Measurements from ENCODE around the gene PRKCE. TPM values are rescaled to one million over a fixed set of nuclear protein-coding genes. Genes with fewer than 3 reads are reported as not detected.
A peak's percentile ranks its signal among the peaks of the same experiment; 100 is the strongest.

Gene PRKCE
- total RNA-seq, 1 donor, result 12.5 TPM

DNA sequence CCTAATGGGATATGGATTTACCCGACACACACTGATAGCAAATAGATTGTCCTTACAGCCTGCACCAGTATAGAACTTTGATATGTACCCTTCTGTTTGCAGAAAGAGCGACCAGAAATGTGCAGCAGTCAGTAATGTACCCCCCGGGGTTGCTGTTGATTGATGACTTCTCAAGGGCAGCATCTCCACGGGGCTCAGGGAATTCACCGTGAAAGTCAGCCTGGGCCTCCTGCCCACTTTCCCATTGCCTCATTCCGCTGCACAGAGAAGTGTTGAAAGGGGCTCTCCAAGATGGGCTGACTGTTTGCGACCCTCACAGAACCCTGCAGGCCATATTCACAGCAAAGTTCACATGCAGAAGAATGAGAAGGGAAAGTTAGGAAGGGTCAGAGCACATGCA, 241.3 kb downstream of the PRKCE start:
- TF ChIP-seq CTCF (IDR thresholded peaks at IDR 0.05; ENCODE audit: insufficient read depth, low read length), result no peak
- no peak overlapping the region for H3K4me3 ChIP-seq (ENCODE audit: low read depth, low read length)
- DNase-seq (ENCODE audit: low read depth), result peak; percentile 52

- TF ChIP-seq CTCF (IDR thresholded peaks at IDR 0.05; ENCODE audit: insufficient read depth, low read length), result no peak
- no peak for DNase-seq (ENCODE audit: low read depth)
- no peak overlapping the region for H3K4me3 ChIP-seq (ENCODE audit: low read depth, low read length)
Observed at GRCh38 chr2:45894211-45894610, 242.7 kb downstream of the PRKCE start.

DNA sequence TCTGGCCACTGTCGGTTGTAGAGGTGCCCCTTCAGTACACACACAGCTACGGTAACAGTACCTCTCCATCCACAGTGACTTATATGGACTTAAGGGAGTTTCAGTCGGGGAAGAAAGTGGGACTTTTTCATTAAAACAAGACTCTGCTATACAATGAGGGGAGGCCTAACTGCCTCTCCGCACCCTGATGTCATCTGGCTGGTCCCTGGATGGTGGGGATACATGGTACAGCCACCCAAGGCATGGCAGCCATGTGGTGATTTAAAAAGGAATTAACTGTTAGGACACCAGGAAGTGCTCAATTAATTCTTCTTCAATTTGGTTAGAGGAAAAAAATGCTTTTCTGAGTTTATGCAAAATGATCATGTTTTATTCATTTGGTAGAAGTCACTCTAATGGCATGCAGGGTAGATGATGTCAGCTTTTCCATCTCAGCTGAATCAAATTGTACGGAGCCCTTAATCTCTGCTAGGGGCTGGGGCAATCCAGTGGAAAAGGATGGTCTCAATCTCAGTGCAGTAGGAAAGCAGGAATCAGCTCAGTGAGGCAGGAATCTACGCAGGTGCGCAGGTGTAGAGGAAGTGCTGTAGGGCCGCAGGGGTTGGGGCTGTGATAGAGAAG, 243.9 kb downstream of the PRKCE start:
- DNase-seq (ENCODE audit: low read depth), result peak; percentile 49
- TF ChIP-seq CTCF (IDR thresholded peaks at IDR 0.05; ENCODE audit: insufficient read depth, low read length), result no peak
- H3K4me3 ChIP-seq (ENCODE audit: low read depth, low read length), result no peak overlapping the region

- TF ChIP-seq CTCF (IDR thresholded peaks at IDR 0.05; ENCODE audit: insufficient read depth, low read length), result no peak
- no peak for DNase-seq (ENCODE audit: low read depth)
- H3K4me3 ChIP-seq (ENCODE audit: low read depth, low read length), result no peak overlapping the region
Observed at GRCh38 chr2:45896311-45896710, 244.8 kb downstream of the PRKCE start.

- TF ChIP-seq CTCF (IDR thresholded peaks at IDR 0.05; ENCODE audit: insufficient read depth, low read length), result no peak
- no peak overlapping the region for H3K4me3 ChIP-seq (ENCODE audit: low read depth, low read length)
- DNase-seq (ENCODE audit: low read depth), result no peak
Observed at GRCh38 chr2:45897842-45898241, 246.4 kb downstream of the PRKCE start.

GRCh38 chr2:45898819-45899218, 247.3 kb downstream of the PRKCE start:
- H3K4me3 ChIP-seq (ENCODE audit: low read depth, low read length), result no peak overlapping the region
- no peak for TF ChIP-seq CTCF (IDR thresholded peaks at IDR 0.05; ENCODE audit: insufficient read depth, low read length)
- peak; percentile 46 for DNase-seq (ENCODE audit: low read depth)

- TF ChIP-seq CTCF (IDR thresholded peaks at IDR 0.05; ENCODE audit: insufficient read depth, low read length), result no peak
- no peak overlapping the region for H3K4me3 ChIP-seq (ENCODE audit: low read depth, low read length)
- DNase-seq (ENCODE audit: low read depth), result no peak
Observed at GRCh38 chr2:45899926-45900325, 248.5 kb downstream of the PRKCE start.

Measured in fibroblast of the aortic adventitia (primary cell).